ENCODE data around the gene KCTD5. TPM values are rescaled to one million over a fixed set of nuclear protein-coding genes. Genes with fewer than 3 reads are reported as not detected.
"Not testable (repeated sequence)": the region's sequence is repeated elsewhere in the genome, so short reads cannot be mapped to it uniquely, and the experiment has no call there.

The KCTD5 gene
- total RNA-seq, 2 experiments from 2014 or later: 27.5 to 30.1 TPM

GRCh38 chr16:2692948-2693651 lies 10.8 kb downstream of the KCTD5 start:
- POLR2A ChIA-PET: no interaction called here
- no peak overlapping the region for H3K27ac Mint-ChIP-seq
- ATAC-seq (ENCODE audit: low read depth): no peak

GRCh38 chr16:2696601-2697250 lies 14.4 kb downstream of the KCTD5 start:
- H3K27ac Mint-ChIP-seq; POLR2A ChIA-PET; H3K27me3 Mint-ChIP-seq; H3K4me1 Mint-ChIP-seq; H3K4me3 Mint-ChIP-seq; ATAC-seq (ENCODE audit: low read depth); H3K9me3 Mint-ChIP-seq; DNase-seq; H3K36me3 Mint-ChIP-seq: not testable (repeated sequence)

More at GRCh38 chr16:2692948-2693651, 10.8 kb downstream of the KCTD5 start:
- Mint-ChIP-seq H3K4me1 (peaks cover 2% of the 10 kb centered on the region), H3K9me3 (no peaks in the 10 kb centered on the region), H3K4me3 (no peak overlapping the region), H3K36me3 (peaks cover 4% of the 10 kb centered on the region), H3K27me3 (no peaks in the 10 kb centered on the region)
- DNase-seq: no peak

GRCh38 chr16:2697401-2697948 lies 15.2 kb downstream of the KCTD5 start:
- POLR2A ChIA-PET: no interaction called here
- H3K4me3 Mint-ChIP-seq: no peak overlapping the region
- H3K36me3 Mint-ChIP-seq: peaks cover 4% of the 10 kb centered on the region
- H3K9me3 Mint-ChIP-seq: no peaks in the 10 kb centered on the region
- DNase-seq (no peak), ATAC-seq (ENCODE audit: low read depth) (no peak)
- no peaks in the 10 kb centered on the region for H3K4me1 Mint-ChIP-seq
- H3K27me3 Mint-ChIP-seq: no peaks in the 10 kb centered on the region
- H3K27ac Mint-ChIP-seq: no peak overlapping the region

GRCh38 chr16:2698103-2698870 lies 16.0 kb downstream of the KCTD5 start:
- H3K9me3 Mint-ChIP-seq: no peaks in the 10 kb centered on the region
- no peak for DNase-seq

GRCh38 chr16:2698965-2699750 lies 16.8 kb downstream of the KCTD5 start:
- H3K27me3 Mint-ChIP-seq: no peaks in the 10 kb centered on the region
- H3K27ac Mint-ChIP-seq: no peak overlapping the region
- H3K36me3 Mint-ChIP-seq: peaks cover 4% of the 10 kb centered on the region
- no peaks in the 10 kb centered on the region for H3K4me1 Mint-ChIP-seq
- H3K9me3 Mint-ChIP-seq: no peaks in the 10 kb centered on the region
- no peak overlapping the region for H3K4me3 Mint-ChIP-seq
- DNase-seq (no peak), ATAC-seq (ENCODE audit: low read depth) (no peak)
- POLR2A ChIA-PET: no interaction called here

More at GRCh38 chr16:2698103-2698870, 16.0 kb downstream of the KCTD5 start:
- Mint-ChIP-seq H3K4me1 (no peaks in the 10 kb centered on the region), H3K27ac (no peak overlapping the region), H3K4me3 (no peak overlapping the region), H3K27me3 (no peaks in the 10 kb centered on the region), H3K36me3 (peaks cover 4% of the 10 kb centered on the region)
- ATAC-seq (ENCODE audit: low read depth): no peak
- POLR2A ChIA-PET: no interaction called here

GRCh38 chr16:2699791-2700600 lies 17.7 kb downstream of the KCTD5 start:
- no peak overlapping the region for H3K4me3 Mint-ChIP-seq
- no peak overlapping the region for H3K27ac Mint-ChIP-seq
- no peaks in the 10 kb centered on the region for H3K9me3 Mint-ChIP-seq
- POLR2A ChIA-PET: no interaction called here
- DNase-seq (no peak), ATAC-seq (ENCODE audit: low read depth) (no peak)
- H3K27me3 Mint-ChIP-seq: no peaks in the 10 kb centered on the region
- H3K36me3 Mint-ChIP-seq: peaks cover 4% of the 10 kb centered on the region
- no peaks in the 10 kb centered on the region for H3K4me1 Mint-ChIP-seq

- Mint-ChIP-seq H3K27ac (no peak overlapping the region), H3K4me3 (no peak overlapping the region), H3K36me3 (peaks cover 4% of the 10 kb centered on the region), H3K9me3 (no peaks in the 10 kb centered on the region), H3K4me1 (no peaks in the 10 kb centered on the region), H3K27me3 (no peaks in the 10 kb centered on the region)
- ATAC-seq (ENCODE audit: low read depth) (no peak), DNase-seq (no peak)
- POLR2A ChIA-PET: interaction anchor here (0.9 kb wide), 1 partner anchor 18 kb away, joined by 3 read pairs; the partner anchor contains the start of gene KCTD5
These were observed 18.5 kb downstream of the KCTD5 start for GRCh38 chr16:2700786-2701185.

GRCh38 chr16:2701272-2701671 lies 18.9 kb downstream of the KCTD5 start:
- H3K4me1 Mint-ChIP-seq: no peaks in the 10 kb centered on the region
- POLR2A ChIA-PET: interaction anchor here (0.9 kb wide), 1 partner anchor 19 kb away, joined by 3 read pairs; the partner anchor contains the start of gene KCTD5
- H3K9me3 Mint-ChIP-seq: no peaks in the 10 kb centered on the region
- H3K27me3 Mint-ChIP-seq: no peaks in the 10 kb centered on the region
- DNase-seq (no peak), ATAC-seq (ENCODE audit: low read depth) (no peak)
- H3K4me3 Mint-ChIP-seq: no peak overlapping the region
- H3K36me3 Mint-ChIP-seq: peaks cover 4% of the 10 kb centered on the region
- H3K27ac Mint-ChIP-seq: no peak overlapping the region

- H3K36me3 Mint-ChIP-seq: peaks cover 3% of the 10 kb centered on the region
- ATAC-seq (ENCODE audit: low read depth): no peak
- H3K4me1 Mint-ChIP-seq: no peaks in the 10 kb centered on the region
- no peak overlapping the region for H3K4me3 Mint-ChIP-seq
- no peaks in the 10 kb centered on the region for H3K27me3 Mint-ChIP-seq
- POLR2A ChIA-PET: interaction anchor here (0.9 kb wide), 1 partner anchor 19 kb away, joined by 3 read pairs; the partner anchor contains the start of gene KCTD5
- H3K27ac Mint-ChIP-seq: no peak overlapping the region
- no peak for DNase-seq
- H3K9me3 Mint-ChIP-seq: no peaks in the 10 kb centered on the region
These were observed 19.6 kb downstream of the KCTD5 start for GRCh38 chr16:2701713-2702437.

GRCh38 chr16:2702438-2702825 lies 20.1 kb downstream of the KCTD5 start:
- H3K9me3 Mint-ChIP-seq: no peaks in the 10 kb centered on the region
- ATAC-seq (ENCODE audit: low read depth) (no peak), DNase-seq (no peak)
- no peaks in the 10 kb centered on the region for H3K27me3 Mint-ChIP-seq
- POLR2A ChIA-PET: no interaction called here
- H3K4me3 Mint-ChIP-seq: no peak overlapping the region
- no peaks in the 10 kb centered on the region for H3K4me1 Mint-ChIP-seq
- no peak overlapping the region for H3K27ac Mint-ChIP-seq
- no peaks in the 10 kb centered on the region for H3K36me3 Mint-ChIP-seq

- ATAC-seq (ENCODE audit: low read depth) (no peak), DNase-seq (no peak)
- no peak overlapping the region for H3K4me3 Mint-ChIP-seq
- no peaks in the 10 kb centered on the region for H3K27me3 Mint-ChIP-seq
- POLR2A ChIA-PET: no interaction called here
- no peaks in the 10 kb centered on the region for H3K4me1 Mint-ChIP-seq
- no peak overlapping the region for H3K27ac Mint-ChIP-seq
- peaks cover under 1% of the 10 kb centered on the region for H3K36me3 Mint-ChIP-seq
- no peaks in the 10 kb centered on the region for H3K9me3 Mint-ChIP-seq
These were observed 20.8 kb downstream of the KCTD5 start for GRCh38 chr16:2702871-2703745.

Data from activated naive CD8-positive, alpha-beta T cell treated with anti-CD3 and anti-CD28 coated beads, Interleukin-2, amount 10 ng/mL, durations not matched to agents 7 days and 5 days (primary cell).